T follicular helper cell (primary cell): ENCODE data around the gene MTRF1L.
"Not testable (repeated sequence)": the region's sequence is repeated elsewhere in the genome, so short reads cannot be mapped to it uniquely, and the experiment has no call there.

Source experiments
- DNase-seq: peaks from one replicate; pipeline ENCODE4 v3.0.0-alpha.2; 2020; ENCODE audit warnings: low read depth

Gene MTRF1L

GRCh38 chr6:152969688-152970418, 32.7 kb downstream of the MTRF1L start:
- DNase-seq = no peak

DNA sequence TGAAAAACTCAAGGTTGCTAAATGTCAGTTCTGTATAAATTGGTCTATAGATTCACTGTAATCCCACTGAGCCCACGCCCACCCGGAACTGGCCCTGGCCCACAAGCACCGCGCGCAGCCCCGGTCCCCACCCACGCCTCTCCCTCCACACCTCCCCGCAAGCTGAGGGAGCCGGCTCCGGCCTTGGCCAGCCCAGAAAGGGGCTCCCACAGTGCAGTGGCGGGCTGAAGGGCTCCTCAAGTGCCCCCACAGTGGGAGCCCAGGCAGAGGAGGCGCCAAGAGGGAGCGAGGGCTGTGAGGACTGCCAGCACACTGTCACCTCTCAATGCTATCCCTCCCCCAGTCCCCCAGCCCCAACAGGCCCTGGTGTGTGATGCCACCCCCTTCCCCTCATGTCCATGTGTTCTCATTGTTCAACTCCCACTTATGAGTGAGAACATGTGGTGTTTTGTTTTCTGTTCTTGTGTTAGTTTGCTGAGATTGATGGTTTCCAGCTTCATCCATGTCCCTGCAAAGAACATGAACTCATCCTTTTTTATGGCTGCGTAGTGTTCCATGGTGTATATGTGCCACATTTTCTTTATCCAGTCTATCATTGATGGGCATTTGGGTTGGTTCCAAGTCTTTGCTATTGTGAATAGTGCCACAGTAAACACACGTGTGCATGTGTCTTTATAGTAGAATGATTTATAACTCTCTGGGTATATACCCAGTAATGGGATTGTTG, 36.2 kb downstream of the MTRF1L start:
- DNase-seq = not testable (repeated sequence)

DNA sequence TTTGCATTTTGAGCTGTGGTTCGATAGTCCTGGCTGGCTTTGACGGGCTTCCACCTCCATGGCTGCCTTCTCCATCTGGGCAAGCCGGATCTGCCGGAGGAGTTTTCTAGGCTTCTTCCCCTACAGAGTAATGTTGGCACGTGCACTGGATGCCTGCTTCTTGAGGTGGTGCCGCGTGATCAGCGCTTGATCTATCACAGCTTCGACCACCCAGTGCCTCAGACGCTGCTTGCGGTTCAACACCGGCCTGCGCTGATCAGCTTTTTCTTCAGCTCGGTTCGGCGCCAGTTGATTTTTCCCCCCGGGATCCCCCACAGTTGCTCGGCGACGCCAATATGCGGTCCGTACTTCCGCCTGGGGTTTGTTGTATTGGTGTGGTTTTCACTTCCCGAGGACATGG, 43.2 kb downstream of the MTRF1L start:
- DNase-seq = no peak

- DNase-seq = no peak
Measured at GRCh38 chr6:152957796-152958195, 44.7 kb downstream of the MTRF1L start.

DNA sequence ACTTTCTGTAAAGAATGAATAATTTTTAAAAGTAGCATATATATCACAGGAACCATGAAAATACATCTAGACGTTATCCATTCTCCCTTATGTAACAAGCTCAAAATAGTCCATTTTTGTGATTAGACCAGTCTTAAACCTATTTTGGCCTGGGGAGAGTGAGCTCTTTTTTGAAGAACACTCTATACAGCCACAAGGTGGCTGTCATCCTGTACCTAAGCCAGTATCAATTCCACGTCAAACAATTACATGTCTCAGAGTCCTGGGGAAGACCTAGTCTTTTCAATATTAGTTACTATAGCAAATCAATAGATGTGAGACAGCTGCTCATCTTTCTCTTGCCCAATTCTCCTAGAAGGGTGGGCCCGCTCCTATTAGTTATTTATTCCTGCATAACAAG, 48.1 kb downstream of the MTRF1L start:
- DNase-seq = no peak

DNA sequence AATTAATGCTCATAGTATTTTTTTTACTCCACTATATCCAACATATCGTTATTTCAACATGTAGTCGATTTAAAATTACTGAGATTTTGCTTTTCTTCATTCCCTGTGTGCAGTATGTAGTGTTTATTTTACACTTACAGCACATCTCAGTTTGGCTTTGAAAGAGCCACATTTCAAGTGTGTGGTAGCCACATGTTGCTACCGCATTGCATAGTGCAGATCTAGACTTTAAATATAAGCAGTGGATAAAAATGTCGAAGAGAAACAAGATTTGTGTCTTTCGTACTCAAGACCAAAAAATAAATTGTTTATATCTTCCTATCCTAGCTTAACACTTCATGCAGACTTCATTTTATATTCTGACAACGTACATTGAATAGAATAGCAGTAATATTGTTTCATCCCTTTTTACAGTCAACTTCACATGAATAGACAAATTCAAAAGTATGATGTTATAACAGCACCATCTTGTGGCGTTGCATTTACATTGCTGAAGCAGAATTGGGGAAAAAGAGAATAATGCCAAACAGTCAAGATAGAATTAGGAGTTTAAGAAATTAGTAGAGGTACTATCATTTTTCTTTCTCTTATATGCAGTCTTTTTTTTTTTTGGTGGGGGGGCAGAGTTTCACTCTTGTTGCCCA, 49.5 kb downstream of the MTRF1L start:
- DNase-seq = no peak

DNA sequence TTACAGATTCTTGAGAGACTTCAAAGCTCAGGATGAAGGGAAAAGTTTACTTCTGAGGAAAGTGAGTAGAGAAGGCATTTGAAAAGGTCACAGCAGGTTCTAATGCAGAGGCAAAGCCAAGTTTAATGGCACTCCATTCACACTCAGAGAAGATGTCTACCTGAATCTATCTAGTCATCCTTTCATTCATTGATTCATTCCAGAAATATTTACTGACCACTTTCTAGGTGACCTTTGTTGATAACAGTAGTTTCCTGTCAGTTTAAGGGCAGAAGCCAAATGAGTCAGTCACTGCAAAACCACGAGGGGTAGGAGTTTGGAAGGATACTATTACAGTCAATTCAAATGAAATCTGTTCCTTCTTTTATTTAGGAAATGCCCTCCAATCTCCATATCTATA, 50.5 kb downstream of the MTRF1L start:
- DNase-seq = no peak

DNA sequence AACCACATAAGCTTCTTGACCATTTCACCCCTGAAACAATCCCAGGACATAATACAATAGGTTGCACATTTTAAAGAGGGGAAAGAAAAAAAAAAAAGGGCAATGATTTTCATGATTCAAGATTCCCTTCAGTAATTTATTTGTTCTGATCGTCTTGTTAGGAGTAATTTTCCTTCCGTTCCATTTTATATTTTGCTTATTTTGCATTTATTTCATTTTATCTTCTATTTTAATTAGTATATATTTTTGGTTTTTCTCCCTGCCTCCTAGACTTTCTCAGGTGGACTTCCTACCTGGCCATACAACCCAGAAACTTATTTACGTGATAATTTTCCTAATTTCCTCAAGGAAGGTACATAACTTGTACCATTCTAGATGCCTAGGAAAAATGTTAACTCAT, 52.3 kb downstream of the MTRF1L start:
- DNase-seq = no peak

GRCh38 chr6:152948150-152948768, 54.2 kb downstream of the MTRF1L start:
- DNase-seq = no peak

- DNase-seq = no peak
Measured at GRCh38 chr6:152946995-152947394, 55.5 kb downstream of the MTRF1L start.

GRCh38 chr6:152946484-152946883, 56.0 kb downstream of the MTRF1L start:
- no peak for DNase-seq

DNA sequence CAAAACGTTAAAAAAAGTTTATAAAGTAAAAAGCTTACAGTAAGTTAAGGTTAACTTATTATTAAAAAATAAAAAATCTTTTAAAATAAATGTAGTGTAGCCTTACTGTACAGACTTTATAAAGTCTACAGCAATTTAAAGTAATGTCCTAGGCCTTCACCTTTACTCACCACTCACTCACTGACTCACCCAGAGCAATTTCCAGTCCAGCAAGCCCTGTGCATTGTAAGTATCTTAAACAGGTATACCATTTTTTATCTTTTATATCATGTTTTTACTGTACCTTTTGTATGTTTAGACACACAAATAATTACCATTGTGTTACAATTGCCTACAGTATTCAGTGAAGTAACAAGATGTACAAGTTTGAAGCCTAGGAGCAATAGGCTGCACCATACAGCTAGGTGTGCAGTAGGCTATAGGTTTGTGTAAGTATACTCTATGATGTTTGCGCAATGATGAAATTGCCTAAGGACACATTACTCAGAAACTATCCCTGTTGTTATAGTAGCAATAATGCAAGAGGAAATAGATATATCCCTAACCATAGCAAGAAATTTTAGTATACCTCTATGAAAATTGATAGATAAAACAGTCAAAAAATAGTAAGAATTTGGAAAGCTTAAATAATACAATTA, 59.1 kb downstream of the MTRF1L start:
- no peak for DNase-seq

DNA sequence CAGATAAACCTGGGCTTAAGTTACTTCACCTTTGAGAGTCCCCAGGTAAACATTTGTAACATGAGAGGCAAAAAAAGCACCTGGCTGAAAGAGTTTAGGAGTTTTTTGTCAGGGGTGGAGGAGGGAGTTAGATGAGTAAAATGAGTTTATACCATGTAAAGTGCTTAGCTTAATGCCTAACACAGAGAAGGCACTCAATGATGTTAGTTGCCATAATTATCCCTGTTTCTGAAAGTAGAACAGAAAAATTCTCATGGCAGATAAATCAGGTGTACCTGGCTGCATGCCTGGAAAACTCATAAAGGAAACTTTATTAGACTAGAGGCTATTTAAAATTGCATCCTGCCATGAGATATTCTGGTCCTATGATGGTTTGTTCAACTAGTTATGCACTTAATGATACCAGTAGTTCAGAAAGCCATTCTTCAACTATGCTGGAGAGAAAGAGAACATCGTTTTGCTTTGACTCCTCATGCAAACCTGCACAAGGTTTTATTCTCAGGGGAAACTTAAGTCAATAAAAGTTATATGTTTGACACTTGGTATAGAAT, 60.1 kb downstream of the MTRF1L start:
- DNase-seq = no peak

GRCh38 chr6:152941746-152942145, 60.8 kb downstream of the MTRF1L start:
- DNase-seq = no peak
